RWPE2 (cell line): Measurements from ENCODE around the gene COLEC11.

ENCODE experiments used
- ATAC-seq: fragments of 200-7000 bp; cut with Tn5 transposase; 3 replicates; pipeline ENCODE4 v1.9.1; 2021; ENCODE audit warnings: low read depth
- DNase-seq: peaks from one replicate; pipeline ENCODE4 v3.0.0-alpha.2; 2020; ENCODE audit warnings: low spot score
- H3K27ac ChIP-seq: fragments of 450-650 bp; 2 replicates; pipeline ENCODE4 v1.5.1; 2017; ENCODE audit warnings: mild to moderate bottlenecking; ENCODE audit not compliant: poor library complexity, severe bottlenecking
- H3K27me3 ChIP-seq: fragments of 250-450 bp; sonication (Bioruptor Pico); 2 replicates; pipeline ENCODE4 v1.5.1; 2021; ENCODE audit warnings: mild to moderate bottlenecking, moderate library complexity; ENCODE audit not compliant: insufficient read depth, poor library complexity, severe bottlenecking
- H3K36me3 ChIP-seq: fragments of 250-450 bp; sonication (Bioruptor Pico); 2 replicates; pipeline ENCODE4 v1.5.1; 2020; ENCODE audit warnings: low read depth, mild to moderate bottlenecking, moderate library complexity
- H3K4me1 ChIP-seq: fragments of 250-450 bp; sonication (Bioruptor Pico); 2 replicates; pipeline ENCODE4 v1.5.1; 2021; ENCODE audit warnings: mild to moderate bottlenecking, moderate library complexity; ENCODE audit not compliant: insufficient read depth, poor library complexity, severe bottlenecking
- H3K4me3 ChIP-seq: fragments of 250-450 bp; sonication (Bioruptor Pico); 2 replicates; pipeline ENCODE4 v1.5.1; 2021; ENCODE audit warnings: mild to moderate bottlenecking, moderate library complexity; ENCODE audit not compliant: severe bottlenecking
- H3K9me3 ChIP-seq: fragments of 250-450 bp; sonication (Bioruptor Pico); 2 replicates; pipeline ENCODE4 v1.5.1; 2021; ENCODE audit warnings: mild to moderate bottlenecking, moderate library complexity; ENCODE audit not compliant: severe bottlenecking
- TF ChIP-seq, protein P1 (sequence below): fragments of 450-650 bp; IDR thresholded peaks from one replicate; pipeline ENCODE4 v1.5.1; 2017; ENCODE audit warnings: mild to moderate bottlenecking, moderate library complexity; ENCODE audit not compliant: poor library complexity, severe bottlenecking

COLEC11 gene

DNA sequence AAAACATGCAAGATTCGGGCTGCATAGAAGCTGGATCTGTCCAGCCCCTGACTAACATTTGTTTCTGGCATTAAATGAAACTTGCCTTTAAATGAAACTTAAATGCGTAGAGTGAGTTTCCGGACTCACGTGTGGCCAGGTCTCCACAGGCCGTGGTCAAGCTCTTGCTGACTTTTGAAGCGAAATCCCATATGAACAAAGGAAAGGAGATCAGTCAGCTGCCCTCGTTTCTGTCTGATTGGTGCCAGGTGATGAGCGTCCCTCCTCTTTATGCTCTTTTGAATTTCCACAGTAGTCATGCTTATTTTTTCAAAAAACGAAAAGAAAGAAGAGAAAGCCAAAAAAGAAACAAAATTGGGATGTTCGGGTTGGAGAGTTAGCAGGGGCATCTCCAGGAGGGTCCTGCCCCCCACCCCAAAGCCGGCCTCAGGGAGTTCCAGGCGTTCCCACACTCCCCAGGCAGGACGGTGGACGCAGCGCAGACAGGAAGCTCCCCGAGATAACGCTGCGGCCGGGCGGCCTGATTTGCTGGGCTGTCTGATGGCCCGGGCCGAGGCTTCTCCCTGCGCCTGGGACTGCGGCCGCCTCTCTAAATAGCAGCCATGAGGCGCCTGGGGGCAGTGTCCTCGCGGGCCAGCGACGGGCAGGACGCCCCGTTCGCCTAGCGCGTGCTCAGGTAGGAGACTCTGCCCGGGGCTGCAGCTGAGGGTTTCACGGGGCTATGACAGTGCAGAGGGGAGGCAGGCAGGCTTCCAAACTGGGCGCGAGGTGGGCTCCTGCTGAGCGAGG, at the start of gene COLEC11:
COLEC11 (plus strand) TSS at position 620 of the 789 bp plus-strand sequence. CDS start 9,229 bp downstream, outside the sequence.
- Histone ChIP-seq H3K9me3 (no peaks in the 10 kb centered on the region), H3K36me3 (no peaks in the 10 kb centered on the region), H3K4me1 (no peaks in the 10 kb centered on the region), H3K27ac (no peak within 1 kb of the TSS), H3K27me3 (no peaks in the 10 kb centered on the region), H3K4me3 (no peak within 1 kb of the TSS)
- DNase-seq (no peak), ATAC-seq (no peak)
- TF ChIP-seq, protein P1, sequence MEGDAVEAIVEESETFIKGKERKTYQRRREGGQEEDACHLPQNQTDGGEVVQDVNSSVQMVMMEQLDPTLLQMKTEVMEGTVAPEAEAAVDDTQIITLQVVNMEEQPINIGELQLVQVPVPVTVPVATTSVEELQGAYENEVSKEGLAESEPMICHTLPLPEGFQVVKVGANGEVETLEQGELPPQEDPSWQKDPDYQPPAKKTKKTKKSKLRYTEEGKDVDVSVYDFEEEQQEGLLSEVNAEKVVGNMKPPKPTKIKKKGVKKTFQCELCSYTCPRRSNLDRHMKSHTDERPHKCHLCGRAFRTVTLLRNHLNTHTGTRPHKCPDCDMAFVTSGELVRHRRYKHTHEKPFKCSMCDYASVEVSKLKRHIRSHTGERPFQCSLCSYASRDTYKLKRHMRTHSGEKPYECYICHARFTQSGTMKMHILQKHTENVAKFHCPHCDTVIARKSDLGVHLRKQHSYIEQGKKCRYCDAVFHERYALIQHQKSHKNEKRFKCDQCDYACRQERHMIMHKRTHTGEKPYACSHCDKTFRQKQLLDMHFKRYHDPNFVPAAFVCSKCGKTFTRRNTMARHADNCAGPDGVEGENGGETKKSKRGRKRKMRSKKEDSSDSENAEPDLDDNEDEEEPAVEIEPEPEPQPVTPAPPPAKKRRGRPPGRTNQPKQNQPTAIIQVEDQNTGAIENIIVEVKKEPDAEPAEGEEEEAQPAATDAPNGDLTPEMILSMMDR: no peak

DNA sequence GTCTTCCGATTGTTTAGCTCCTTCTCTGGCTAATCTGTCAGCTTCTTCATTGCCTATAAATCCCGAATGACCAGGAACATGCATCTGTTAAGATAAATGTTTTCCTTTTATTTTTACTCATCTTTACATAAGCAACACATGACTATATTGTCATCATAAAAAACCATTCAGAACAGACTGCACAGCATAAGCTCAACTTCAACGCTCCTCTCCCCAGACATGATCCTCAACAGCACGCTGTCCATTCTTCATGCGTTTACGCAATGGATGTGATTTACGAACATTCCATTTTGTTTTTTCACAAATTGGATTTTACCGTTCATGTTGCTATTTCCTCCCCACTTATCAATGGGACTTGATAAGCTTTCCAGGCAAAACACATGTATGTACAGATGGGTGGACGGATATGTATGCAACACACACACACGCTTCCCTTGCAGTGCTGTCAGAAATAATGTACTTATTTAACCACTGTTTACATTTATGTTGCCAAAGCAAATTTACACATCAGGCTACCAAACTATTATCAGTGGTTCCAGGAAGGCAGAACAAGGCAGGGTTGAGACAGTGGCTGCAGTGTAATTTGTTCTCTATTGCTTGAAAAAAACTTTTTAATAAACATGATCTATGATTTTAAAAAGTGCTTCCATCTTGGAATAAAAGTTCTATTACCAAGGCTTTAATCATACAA, 49.0 kb upstream of the COLEC11 start:
- no peak overlapping the region for H3K4me3 ChIP-seq
- DNase-seq: no peak
- no peaks in the 10 kb centered on the region for H3K4me1 ChIP-seq
- no peaks in the 10 kb centered on the region for H3K27me3 ChIP-seq
- peaks cover 90% of the 10 kb centered on the region for H3K36me3 ChIP-seq
- TF ChIP-seq, protein P1: no peak
- H3K27ac ChIP-seq: no peak overlapping the region
- no peak for ATAC-seq
- H3K9me3 ChIP-seq: no peaks in the 10 kb centered on the region

DNA sequence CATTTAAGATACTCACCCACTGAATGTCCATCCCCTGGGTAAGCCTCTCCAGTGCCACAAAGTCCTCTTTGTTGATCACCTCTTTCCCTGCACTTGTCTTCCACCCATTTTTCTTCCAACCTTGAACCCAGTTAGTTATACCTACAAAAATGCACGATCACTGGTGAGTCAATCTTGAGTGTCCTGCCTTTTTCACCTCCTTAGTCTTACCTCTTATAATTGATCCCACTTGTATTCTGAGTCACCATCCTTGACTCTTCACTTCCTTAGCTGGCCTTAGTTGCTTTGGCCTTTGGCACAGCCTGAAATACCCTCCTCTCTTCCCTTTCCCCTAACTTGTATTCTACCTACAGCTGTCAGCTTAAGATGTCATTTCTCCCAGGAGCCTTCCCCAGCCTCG, 47.0 kb upstream of the COLEC11 start:
- Histone ChIP-seq H3K9me3 (no peaks in the 10 kb centered on the region), H3K36me3 (peaks cover 90% of the 10 kb centered on the region), H3K4me1 (no peaks in the 10 kb centered on the region), H3K27ac (no peak overlapping the region), H3K4me3 (no peak overlapping the region), H3K27me3 (no peaks in the 10 kb centered on the region)
- ATAC-seq: no peak
- TF ChIP-seq, protein P1: no peak
- no peak for DNase-seq

DNA sequence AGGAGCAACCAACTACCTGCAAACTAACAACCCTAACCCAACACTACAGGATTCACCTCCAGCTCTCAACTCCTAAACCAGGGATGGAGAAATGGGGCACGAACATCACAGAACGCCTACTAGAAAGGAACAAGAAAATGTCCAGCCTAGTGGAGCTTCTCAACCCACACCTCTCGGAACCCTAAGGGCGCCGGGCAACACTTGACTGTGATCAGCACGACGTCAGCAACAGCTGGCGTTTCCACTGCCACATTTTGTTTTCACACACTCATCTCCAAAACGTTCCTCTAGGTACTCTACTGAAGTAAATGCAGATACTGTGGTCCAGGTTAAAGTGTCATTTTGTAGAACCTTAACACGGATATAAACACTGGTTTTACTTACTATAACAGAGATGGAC, 41.0 kb upstream of the COLEC11 start:
- TF ChIP-seq, protein P1: no peak
- Histone ChIP-seq H3K4me3 (no peak overlapping the region), H3K27ac (no peak overlapping the region), H3K27me3 (no peaks in the 10 kb centered on the region), H3K36me3 (peaks cover 76% of the 10 kb centered on the region), H3K9me3 (no peaks in the 10 kb centered on the region), H3K4me1 (peaks cover 7% of the 10 kb centered on the region)
- ATAC-seq (no peak), DNase-seq (no peak)
